Mammary epithelial cell (primary cell): Measurements from ENCODE around the gene CPOX.

Source experiments
- EZH2 ChIP-seq: IDR thresholded peaks from 2 replicates; pipeline ENCODE4 v1.6.1; 2012; ENCODE audit warnings: low read length, inconsistent platforms, borderline replicate concordance
- TF ChIP-seq, protein P1 (sequence below), 2 donors: IDR thresholded peaks in 1 of 2; conservative IDR thresholded peaks in 1 of 2; 2 replicates each; pipeline ENCODE4 v1.5.1; 2011 to 2012; ENCODE audit warnings: inconsistent platforms in 2 of 2, low read length in 2 of 2, mild to moderate bottlenecking in 2 of 2, control low read depth in 1 of 2, low read depth in 1 of 2; ENCODE audit not compliant: insufficient read depth in 1 of 2; ENCODE audit errors: extremely low read depth in 1 of 2

DNA sequence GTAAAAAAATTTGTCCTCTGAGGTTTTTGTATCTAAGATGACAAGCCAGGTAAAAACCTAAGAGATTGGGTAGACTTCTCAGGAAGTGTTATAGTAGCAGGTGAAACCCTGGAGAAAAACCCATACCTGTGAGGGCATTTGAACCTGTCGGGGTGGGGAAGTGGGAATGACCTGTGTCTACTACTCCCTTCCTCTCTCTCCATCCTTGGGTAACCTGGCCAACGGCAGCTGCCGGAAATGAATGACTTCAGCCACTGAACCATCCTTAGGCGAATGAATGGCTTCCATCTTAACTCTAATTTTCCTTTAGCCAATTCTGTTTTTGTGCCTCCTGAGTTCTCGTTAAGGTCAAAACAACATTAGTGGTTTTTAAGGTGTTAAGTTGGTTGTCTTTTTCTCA is 44.9 kb downstream of the CPOX start:
- TF ChIP-seq, protein P1, sequence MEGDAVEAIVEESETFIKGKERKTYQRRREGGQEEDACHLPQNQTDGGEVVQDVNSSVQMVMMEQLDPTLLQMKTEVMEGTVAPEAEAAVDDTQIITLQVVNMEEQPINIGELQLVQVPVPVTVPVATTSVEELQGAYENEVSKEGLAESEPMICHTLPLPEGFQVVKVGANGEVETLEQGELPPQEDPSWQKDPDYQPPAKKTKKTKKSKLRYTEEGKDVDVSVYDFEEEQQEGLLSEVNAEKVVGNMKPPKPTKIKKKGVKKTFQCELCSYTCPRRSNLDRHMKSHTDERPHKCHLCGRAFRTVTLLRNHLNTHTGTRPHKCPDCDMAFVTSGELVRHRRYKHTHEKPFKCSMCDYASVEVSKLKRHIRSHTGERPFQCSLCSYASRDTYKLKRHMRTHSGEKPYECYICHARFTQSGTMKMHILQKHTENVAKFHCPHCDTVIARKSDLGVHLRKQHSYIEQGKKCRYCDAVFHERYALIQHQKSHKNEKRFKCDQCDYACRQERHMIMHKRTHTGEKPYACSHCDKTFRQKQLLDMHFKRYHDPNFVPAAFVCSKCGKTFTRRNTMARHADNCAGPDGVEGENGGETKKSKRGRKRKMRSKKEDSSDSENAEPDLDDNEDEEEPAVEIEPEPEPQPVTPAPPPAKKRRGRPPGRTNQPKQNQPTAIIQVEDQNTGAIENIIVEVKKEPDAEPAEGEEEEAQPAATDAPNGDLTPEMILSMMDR (conservative IDR thresholded peaks at IDR 0.05 in 1 of 2, IDR thresholded peaks at IDR 0.05 in 1 of 2; ENCODE audit: extremely low read depth in 1 of 2, insufficient read depth in 1 of 2, low read depth in 1 of 2, low read length in 2 of 2): no peak
- TF ChIP-seq EZH2: no peak
